ENCODE measurements around the gene ABCF3. TPM values are rescaled to one million over a fixed set of nuclear protein-coding genes. Genes with fewer than 3 reads are reported as not detected.

The ABCF3 gene
- total RNA-seq, 1 experiment from 2014 or later = 68.8 TPM

DNA sequence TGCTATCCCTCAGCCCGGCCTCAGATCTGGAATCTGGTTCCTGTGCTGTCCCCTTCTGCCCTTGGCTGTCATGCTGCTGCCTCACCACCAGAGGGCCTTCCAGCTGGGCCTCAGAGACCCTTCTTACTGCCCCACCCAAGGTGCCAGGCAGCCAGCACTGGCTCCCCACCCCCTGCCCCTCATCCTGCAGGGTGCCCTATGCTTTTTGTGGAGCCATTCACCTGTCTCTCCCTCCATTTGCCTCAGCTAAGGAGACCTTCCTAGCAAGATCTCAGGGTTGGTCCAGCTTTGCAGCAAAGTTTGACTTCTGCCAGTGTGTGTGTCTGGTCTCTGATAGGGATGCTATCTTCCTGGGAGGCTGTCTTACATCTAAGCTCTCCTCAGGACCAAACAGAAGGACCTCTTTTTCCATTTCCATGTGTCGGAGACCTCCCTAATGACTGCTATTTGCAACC is 41.5 kb downstream of the ABCF3 start:
- BruUV-seq (replicated peaks) = no TSS peak

DNA sequence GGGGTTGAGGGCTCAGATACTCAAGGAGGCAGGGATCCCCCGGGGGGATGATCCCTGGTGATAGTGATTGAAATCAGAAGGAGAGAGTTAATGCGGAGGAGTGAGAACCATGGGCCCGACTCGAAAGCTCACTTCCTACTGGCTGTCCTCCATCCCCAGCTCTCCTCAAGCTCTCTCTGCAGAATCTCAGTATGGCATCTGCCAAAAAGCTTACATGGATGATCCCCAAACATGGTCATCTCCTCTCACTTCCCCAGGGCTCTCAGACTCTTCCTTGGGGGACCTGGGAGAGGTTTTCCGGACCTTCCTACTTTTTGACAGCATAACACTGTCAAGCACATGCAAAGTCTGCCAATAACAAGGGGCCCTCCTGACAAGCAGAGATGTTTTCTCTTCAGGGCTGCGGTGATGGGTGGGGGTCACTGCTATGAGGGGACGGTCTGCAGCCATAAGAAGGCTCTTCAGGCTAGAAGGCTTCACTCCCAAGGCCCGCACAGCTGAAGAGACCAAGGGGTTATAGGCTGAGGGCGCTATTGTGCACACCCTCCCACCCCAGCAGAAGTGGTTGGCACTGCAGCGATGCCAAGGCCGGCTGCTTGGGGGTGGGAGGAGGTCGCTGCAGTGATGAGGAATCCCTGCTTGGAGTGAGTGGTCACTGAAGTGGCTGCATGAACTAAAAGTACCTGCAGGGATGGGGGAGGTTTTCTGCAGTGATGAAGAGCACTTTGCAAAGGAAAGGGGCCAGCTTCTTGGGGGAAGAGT is 42.6 kb downstream of the ABCF3 start:
- no peaks in the 10 kb centered on the region for H3K9me3 Mint-ChIP-seq (ENCODE audit: unreplicated experiment)
- H3K36me3 Mint-ChIP-seq (ENCODE audit: insufficient read depth, unreplicated experiment) = peaks cover 4% of the 10 kb centered on the region
- peaks cover 30% of the 10 kb centered on the region for H3K27me3 Mint-ChIP-seq (ENCODE audit: insufficient read depth, unreplicated experiment)
- H3K4me3 ChIP-seq (ENCODE audit: low read depth, low read length) = peak overlapping the region; percentile 58
- intact Hi-C loops (cut with micrococcal nuclease; ENCODE audit: unreplicated experiment) = loop anchor here (2.0 kb wide), 1 partner anchor 42 kb away; the partner anchor contains the start of gene ABCF3
- no peaks in the 10 kb centered on the region for H3K36me3 ChIP-seq (ENCODE audit: control insufficient read depth, insufficient read depth, low read length)
- no peak overlapping the region for H3K27ac Mint-ChIP-seq (ENCODE audit: unreplicated experiment)
- ChIA-PET CTCF (interaction anchor here (0.5 to 2.0 kb wide), 5 partner anchors 12 to 100 kb away, joined by 3 to 10 read pairs (median 4); no protein-coding TSS in a partner anchor), POLR2A (interaction anchor here (0.8 kb wide), 1 partner anchor 43 kb away, joined by 4 read pairs; the partner anchor contains the start of gene ABCF3)
- peaks cover 5% of the 10 kb centered on the region for H3K27me3 ChIP-seq (replicated peaks; ENCODE audit: control insufficient read depth, insufficient read depth, low read length)
- no peaks in the 10 kb centered on the region for H3K9me3 ChIP-seq
- peaks cover 7% of the 10 kb centered on the region for H3K4me1 Mint-ChIP-seq (ENCODE audit: low read depth, unreplicated experiment)
- H3K4me1 ChIP-seq = peaks cover 9% of the 10 kb centered on the region
- TF ChIP-seq, protein P1, sequence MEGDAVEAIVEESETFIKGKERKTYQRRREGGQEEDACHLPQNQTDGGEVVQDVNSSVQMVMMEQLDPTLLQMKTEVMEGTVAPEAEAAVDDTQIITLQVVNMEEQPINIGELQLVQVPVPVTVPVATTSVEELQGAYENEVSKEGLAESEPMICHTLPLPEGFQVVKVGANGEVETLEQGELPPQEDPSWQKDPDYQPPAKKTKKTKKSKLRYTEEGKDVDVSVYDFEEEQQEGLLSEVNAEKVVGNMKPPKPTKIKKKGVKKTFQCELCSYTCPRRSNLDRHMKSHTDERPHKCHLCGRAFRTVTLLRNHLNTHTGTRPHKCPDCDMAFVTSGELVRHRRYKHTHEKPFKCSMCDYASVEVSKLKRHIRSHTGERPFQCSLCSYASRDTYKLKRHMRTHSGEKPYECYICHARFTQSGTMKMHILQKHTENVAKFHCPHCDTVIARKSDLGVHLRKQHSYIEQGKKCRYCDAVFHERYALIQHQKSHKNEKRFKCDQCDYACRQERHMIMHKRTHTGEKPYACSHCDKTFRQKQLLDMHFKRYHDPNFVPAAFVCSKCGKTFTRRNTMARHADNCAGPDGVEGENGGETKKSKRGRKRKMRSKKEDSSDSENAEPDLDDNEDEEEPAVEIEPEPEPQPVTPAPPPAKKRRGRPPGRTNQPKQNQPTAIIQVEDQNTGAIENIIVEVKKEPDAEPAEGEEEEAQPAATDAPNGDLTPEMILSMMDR (IDR thresholded peaks at IDR 0.05; ENCODE audit: insufficient read depth in 1 of 2, low read depth in 1 of 2, low read length in 1 of 2, severe bottlenecking in 1 of 2, unreplicated experiment in 1 of 2) = no peak
- BruUV-seq (replicated peaks) = no TSS peak
- peak overlapping the region; percentile 70 for H3K4me3 Mint-ChIP-seq (ENCODE audit: unreplicated experiment)
- no peak for DNase-seq

More for the DNA sequence above, 41.5 kb downstream of the ABCF3 start:
- DNase-seq = peak; percentile 49 to 58
- ChIA-PET POLR2A (interaction anchor here (0.8 kb wide), 1 partner anchor 42 kb away, joined by 4 read pairs; the partner anchor contains the start of gene ABCF3), CTCF (interaction anchor here (0.6 to 2.0 kb wide), 10 partner anchors 8 to 117 kb away, joined by 3 to 10 read pairs (median 3); partner anchors contain the start of gene ABCF3)
- Mint-ChIP-seq H3K9me3 (ENCODE audit: unreplicated experiment) (no peaks in the 10 kb centered on the region), H3K4me3 (ENCODE audit: unreplicated experiment) (no peak overlapping the region), H3K36me3 (ENCODE audit: insufficient read depth, unreplicated experiment) (peaks cover 4% of the 10 kb centered on the region), H3K27ac (ENCODE audit: unreplicated experiment) (no peak overlapping the region), H3K4me1 (ENCODE audit: low read depth, unreplicated experiment) (peaks cover 7% of the 10 kb centered on the region), H3K27me3 (ENCODE audit: insufficient read depth, unreplicated experiment) (peaks cover 29% of the 10 kb centered on the region)
- no peak overlapping the region for H3K4me3 ChIP-seq (ENCODE audit: low read depth, low read length)
- H3K27me3 ChIP-seq (replicated peaks; ENCODE audit: control insufficient read depth, insufficient read depth, low read length) = peaks cover 5% of the 10 kb centered on the region
- TF ChIP-seq, protein P1 (IDR thresholded peaks at IDR 0.05; ENCODE audit: insufficient read depth in 1 of 2, low read depth in 1 of 2, low read length in 1 of 2, severe bottlenecking in 1 of 2, unreplicated experiment in 1 of 2) = peak; percentile 82 to 88
- no peaks in the 10 kb centered on the region for H3K36me3 ChIP-seq (ENCODE audit: control insufficient read depth, insufficient read depth, low read length)
- no peaks in the 10 kb centered on the region for H3K9me3 ChIP-seq
- H3K4me1 ChIP-seq = peaks cover 9% of the 10 kb centered on the region
- intact Hi-C loops (cut with micrococcal nuclease; ENCODE audit: unreplicated experiment) = loop anchor here (1.0 kb wide), 1 partner anchor 62 kb away; no protein-coding TSS in a partner anchor

DNA sequence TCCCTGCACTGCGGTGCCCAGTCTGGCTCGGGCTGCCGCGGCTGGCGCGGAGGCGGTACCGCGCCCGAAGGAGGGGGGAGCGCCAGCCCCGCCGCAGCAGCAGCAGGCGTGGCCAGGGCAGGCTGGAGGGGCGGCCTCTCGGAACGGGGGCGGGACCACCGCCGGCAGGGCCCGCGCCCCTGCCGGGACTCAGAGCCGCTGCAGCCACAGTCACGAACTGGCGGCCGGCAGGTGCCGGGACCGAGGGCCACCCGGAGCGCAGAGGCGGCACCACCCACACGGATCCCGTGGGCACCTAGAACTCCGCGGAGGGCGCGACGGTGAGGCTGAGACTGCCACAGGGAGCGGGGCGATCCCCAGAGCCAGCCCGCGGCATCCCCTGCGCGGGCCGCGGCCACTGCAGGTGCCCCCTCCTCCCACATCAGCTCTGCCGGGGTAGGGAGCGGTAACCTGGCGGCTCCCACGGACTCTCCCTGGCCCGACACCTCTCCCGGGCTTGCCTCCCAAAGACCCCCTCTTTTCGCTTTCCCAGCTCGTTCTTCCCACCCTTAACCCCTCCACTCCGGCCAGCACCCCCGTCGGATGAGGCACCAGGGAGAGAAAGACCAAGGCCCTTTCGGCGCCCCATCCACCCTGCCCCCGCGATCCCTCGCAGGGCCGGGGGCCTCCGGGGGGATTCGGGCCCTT is 43.5 kb downstream of the ABCF3 start, which contains the start of gene VWA5B2:
Gene VWA5B2 (plus strand): TSS at position 192 of the 687 bp plus-strand sequence. CDS start 944 bp downstream, outside the sequence.
- Histone ChIP-seq H3K36me3 (ENCODE audit: control insufficient read depth, insufficient read depth, low read length) (no peaks in the 10 kb centered on the region), H3K4me3 (ENCODE audit: low read depth, low read length) (peak within 1 kb of the TSS; percentile 58), H3K4me1 (peaks cover 9% of the 10 kb centered on the region), H3K27me3 (replicated peaks; ENCODE audit: control insufficient read depth, insufficient read depth, low read length) (peaks cover 5% of the 10 kb centered on the region), H3K9me3 (no peaks in the 10 kb centered on the region)
- Mint-ChIP-seq H3K4me1 (ENCODE audit: low read depth, unreplicated experiment) (peaks cover 7% of the 10 kb centered on the region), H3K4me3 (ENCODE audit: unreplicated experiment) (peak within 1 kb of the TSS; percentile 70), H3K27ac (ENCODE audit: unreplicated experiment) (no peak within 1 kb of the TSS), H3K36me3 (ENCODE audit: insufficient read depth, unreplicated experiment) (peaks cover 4% of the 10 kb centered on the region), H3K9me3 (ENCODE audit: unreplicated experiment) (no peaks in the 10 kb centered on the region), H3K27me3 (ENCODE audit: insufficient read depth, unreplicated experiment) (peaks cover 27% of the 10 kb centered on the region)
- intact Hi-C loops (cut with micrococcal nuclease; ENCODE audit: unreplicated experiment) = loop anchor here (2.0 kb wide), 2 partner anchors 19 to 43 kb away; partner anchors contain the start of genes ABCF3, ALG3 and EEF1AKMT4
- TF ChIP-seq, protein P1 (IDR thresholded peaks at IDR 0.05; ENCODE audit: insufficient read depth in 1 of 2, low read depth in 1 of 2, low read length in 1 of 2, severe bottlenecking in 1 of 2, unreplicated experiment in 1 of 2) = peak in 1 of 2 experiments; percentile 5
- no TSS peak for BruUV-seq (replicated peaks)
- ChIA-PET CTCF (interaction anchor here (0.6 kb wide), 1 partner anchor 58 kb away, joined by 3 read pairs; no protein-coding TSS in a partner anchor), POLR2A (no interaction called here)
- DNase-seq = peak; percentile 62 to 84
